Measurements from ENCODE around the gene NPL. TPM values are rescaled to one million over a fixed set of nuclear protein-coding genes. Genes with fewer than 3 reads are reported as not detected.

NPL gene
- total RNA-seq, 1 donor from 2014 or later, result 47.5 TPM

- Histone ChIP-seq H3K27me3 (ENCODE audit: control insufficient read depth in 3 of 3, insufficient read depth in 3 of 3, low read length in 3 of 3) (no peaks in the 10 kb centered on the region), H3K4me3 (ENCODE audit: low read length in 3 of 3) (no peak overlapping the region), H3K27ac (ENCODE audit: low read depth, low read length) (peak overlapping the region; percentile 1), H3K4me1 (ENCODE audit: control insufficient read depth in 3 of 3, insufficient read depth in 3 of 3, low read length in 3 of 3) (peaks cover 4 to 10% (median 8%) of the 10 kb centered on the region in 3 donors), H3K36me3 (ENCODE audit: control insufficient read depth in 3 of 3, insufficient read depth in 3 of 3, low read length in 3 of 3) (peaks cover 5 to 25% (median 5%) of the 10 kb centered on the region in 3 donors), H3K9ac (ENCODE audit: low read depth in 1 of 3, low read length in 3 of 3) (no peak overlapping the region), H3K9me3 (ENCODE audit: control insufficient read depth in 3 of 3, low read length in 3 of 3) (no peaks in the 10 kb centered on the region)
Measured at GRCh38 chr1:182791281-182792179, 2.0 kb downstream of the NPL start.

DNA sequence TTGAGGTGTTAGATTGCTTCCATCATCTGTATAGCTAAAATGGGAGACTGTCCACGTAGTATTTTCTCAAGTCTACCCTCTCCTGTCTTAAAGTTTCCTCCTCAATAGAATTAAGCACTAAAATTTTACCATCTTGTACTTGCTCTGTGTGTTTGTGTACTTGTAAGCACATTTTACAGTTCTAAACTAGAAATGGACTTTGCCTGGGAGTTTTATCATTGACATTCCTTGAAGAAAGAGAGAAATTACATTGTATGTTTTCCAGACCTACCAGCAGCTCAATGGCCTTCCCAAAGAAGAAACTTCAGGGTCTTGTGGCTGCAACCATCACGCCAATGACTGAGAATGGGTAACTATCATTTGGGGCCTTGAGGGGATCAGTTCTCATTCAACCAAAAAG, 4.5 kb downstream of the NPL start:
- peaks cover 5 to 25% (median 9%) of the 10 kb centered on the region in 3 donors for H3K36me3 ChIP-seq (ENCODE audit: control insufficient read depth in 3 of 3, insufficient read depth in 3 of 3, low read length in 3 of 3)
- no peaks in the 10 kb centered on the region for H3K9me3 ChIP-seq (ENCODE audit: control insufficient read depth in 3 of 3, low read length in 3 of 3)
- H3K27ac ChIP-seq (ENCODE audit: low read depth, low read length), result peak overlapping the region; percentile 32
- peaks cover 4 to 7% (median 5%) of the 10 kb centered on the region in 3 donors for H3K4me1 ChIP-seq (ENCODE audit: control insufficient read depth in 3 of 3, insufficient read depth in 3 of 3, low read length in 3 of 3)
- no peaks in the 10 kb centered on the region for H3K27me3 ChIP-seq (ENCODE audit: control insufficient read depth in 3 of 3, insufficient read depth in 3 of 3, low read length in 3 of 3)
- no peak overlapping the region for H3K9ac ChIP-seq (ENCODE audit: low read depth in 1 of 3, low read length in 3 of 3)
- H3K4me3 ChIP-seq (ENCODE audit: low read length in 3 of 3), result no peak overlapping the region

DNA sequence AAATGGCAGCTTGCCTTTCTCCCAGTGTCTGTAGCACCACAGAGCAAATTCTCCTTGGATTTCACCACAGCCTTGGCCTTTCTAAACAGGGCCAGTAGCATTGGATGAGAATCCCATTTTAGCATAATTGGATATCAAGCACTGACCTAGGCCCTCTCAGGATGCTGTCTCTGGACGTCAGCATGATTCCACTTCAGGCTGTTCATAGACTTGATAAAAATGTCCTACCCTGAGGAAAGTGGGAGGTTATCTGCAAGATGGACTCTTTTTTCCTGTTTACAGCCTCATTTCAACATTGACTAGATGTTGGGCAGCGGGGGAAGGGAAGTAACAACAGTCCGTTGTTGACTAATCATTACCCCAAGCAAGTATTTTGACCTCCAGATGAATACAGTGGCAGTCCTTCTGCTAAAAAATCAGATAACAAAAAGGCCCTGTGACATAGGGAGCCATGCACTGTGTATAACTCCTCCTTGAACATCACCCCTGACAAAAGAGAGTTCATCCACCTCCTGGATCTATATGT, 5.2 kb downstream of the NPL start:
- Histone ChIP-seq H3K36me3 (ENCODE audit: control insufficient read depth in 3 of 3, insufficient read depth in 3 of 3, low read length in 3 of 3) (peaks cover 5 to 25% (median 9%) of the 10 kb centered on the region in 3 donors), H3K9me3 (ENCODE audit: control insufficient read depth in 3 of 3, low read length in 3 of 3) (no peaks in the 10 kb centered on the region), H3K4me3 (ENCODE audit: low read length in 3 of 3) (no peak overlapping the region), H3K4me1 (ENCODE audit: control insufficient read depth in 3 of 3, insufficient read depth in 3 of 3, low read length in 3 of 3) (peaks cover 2 to 4% (median 3%) of the 10 kb centered on the region in 3 donors), H3K27ac (ENCODE audit: low read depth, low read length) (peak overlapping the region; percentile 32), H3K27me3 (ENCODE audit: control insufficient read depth in 3 of 3, insufficient read depth in 3 of 3, low read length in 3 of 3) (no peaks in the 10 kb centered on the region), H3K9ac (ENCODE audit: low read depth in 1 of 3, low read length in 3 of 3) (no peak overlapping the region)

- H3K27me3 ChIP-seq (ENCODE audit: control insufficient read depth in 3 of 3, insufficient read depth in 3 of 3, low read length in 3 of 3), result no peaks in the 10 kb centered on the region
- no peak overlapping the region for H3K27ac ChIP-seq (ENCODE audit: low read depth, low read length)
- H3K4me1 ChIP-seq (ENCODE audit: control insufficient read depth in 3 of 3, insufficient read depth in 3 of 3, low read length in 3 of 3), result no peaks in the 10 kb centered on the region
- no peaks in the 10 kb centered on the region for H3K9me3 ChIP-seq (ENCODE audit: control insufficient read depth in 3 of 3, low read length in 3 of 3)
- H3K36me3 ChIP-seq (ENCODE audit: control insufficient read depth in 3 of 3, insufficient read depth in 3 of 3, low read length in 3 of 3), result peaks cover 5 to 25% (median 9%) of the 10 kb centered on the region in 3 donors
- no peak overlapping the region for H3K9ac ChIP-seq (ENCODE audit: low read depth in 1 of 3, low read length in 3 of 3)
- H3K4me3 ChIP-seq (ENCODE audit: low read length in 3 of 3), result no peak overlapping the region
Measured at GRCh38 chr1:182795563-182796228, 6.1 kb downstream of the NPL start.

DNA sequence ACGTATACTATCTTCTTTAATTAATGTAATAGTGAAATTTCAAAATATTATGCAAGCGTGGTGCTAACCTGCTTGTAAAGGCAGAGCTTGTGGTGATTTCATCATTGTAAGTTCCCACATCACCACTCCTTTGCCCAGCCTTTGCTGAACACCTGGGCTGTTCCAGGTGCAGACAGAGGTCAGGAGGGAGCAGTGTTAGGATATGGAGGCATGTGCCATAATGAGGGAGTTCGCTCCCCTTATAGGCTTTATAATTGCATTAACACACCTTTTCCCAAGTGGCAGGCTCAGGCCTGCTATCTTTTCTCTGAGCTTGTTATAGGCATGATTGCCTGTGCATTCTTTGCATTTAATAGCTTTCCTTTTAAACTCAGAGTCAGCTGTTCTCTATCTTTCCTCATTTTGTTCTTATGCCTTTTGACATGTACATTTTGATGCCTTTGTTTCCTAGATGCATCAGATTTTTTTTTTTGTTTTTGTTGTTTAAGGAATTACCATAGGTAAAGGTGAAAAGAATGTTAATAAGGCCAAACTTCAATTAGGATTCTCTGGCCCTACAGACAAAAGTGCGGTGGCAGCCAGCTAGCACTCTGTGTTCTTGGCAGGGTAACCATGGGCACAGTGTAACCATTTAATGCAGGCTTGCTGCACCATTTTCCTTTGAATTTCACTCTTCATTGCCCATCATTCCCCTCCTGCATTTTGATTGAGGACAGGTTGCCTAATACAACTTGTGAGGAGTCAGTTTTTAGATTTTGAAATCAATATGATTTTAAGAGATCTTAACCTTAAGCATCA, 12.6 kb downstream of the NPL start:
- Histone ChIP-seq H3K36me3 (ENCODE audit: control insufficient read depth in 3 of 3, insufficient read depth in 3 of 3, low read length in 3 of 3) (peaks cover 7 to 18% (median 16%) of the 10 kb centered on the region in 3 donors), H3K9ac (ENCODE audit: low read depth in 1 of 3, low read length in 3 of 3) (no peak overlapping the region)

GRCh38 chr1:182803846-182804245, 14.3 kb downstream of the NPL start:
- Histone ChIP-seq H3K9ac (ENCODE audit: low read depth in 1 of 3, low read length in 3 of 3) (no peak overlapping the region), H3K4me3 (ENCODE audit: low read length in 3 of 3) (no peak overlapping the region), H3K9me3 (ENCODE audit: control insufficient read depth in 3 of 3, low read length in 3 of 3) (no peaks in the 10 kb centered on the region), H3K4me1 (ENCODE audit: control insufficient read depth in 3 of 3, insufficient read depth in 3 of 3, low read length in 3 of 3) (no peaks in the 10 kb centered on the region), H3K27ac (ENCODE audit: low read depth, low read length) (no peak overlapping the region), H3K27me3 (ENCODE audit: control insufficient read depth in 3 of 3, insufficient read depth in 3 of 3, low read length in 3 of 3) (no peaks in the 10 kb centered on the region), H3K36me3 (ENCODE audit: control insufficient read depth in 3 of 3, insufficient read depth in 3 of 3, low read length in 3 of 3) (peaks cover 7 to 19% (median 19%) of the 10 kb centered on the region in 3 donors)

More for the DNA sequence above, 12.6 kb downstream of the NPL start:
- H3K27ac ChIP-seq (ENCODE audit: low read depth, low read length), result no peak overlapping the region
- no peaks in the 10 kb centered on the region for H3K27me3 ChIP-seq (ENCODE audit: control insufficient read depth in 3 of 3, insufficient read depth in 3 of 3, low read length in 3 of 3)
- no peaks in the 10 kb centered on the region for H3K4me1 ChIP-seq (ENCODE audit: control insufficient read depth in 3 of 3, insufficient read depth in 3 of 3, low read length in 3 of 3)
- H3K4me3 ChIP-seq (ENCODE audit: low read length in 3 of 3), result no peak overlapping the region
- H3K9me3 ChIP-seq (ENCODE audit: control insufficient read depth in 3 of 3, low read length in 3 of 3), result no peaks in the 10 kb centered on the region

DNA sequence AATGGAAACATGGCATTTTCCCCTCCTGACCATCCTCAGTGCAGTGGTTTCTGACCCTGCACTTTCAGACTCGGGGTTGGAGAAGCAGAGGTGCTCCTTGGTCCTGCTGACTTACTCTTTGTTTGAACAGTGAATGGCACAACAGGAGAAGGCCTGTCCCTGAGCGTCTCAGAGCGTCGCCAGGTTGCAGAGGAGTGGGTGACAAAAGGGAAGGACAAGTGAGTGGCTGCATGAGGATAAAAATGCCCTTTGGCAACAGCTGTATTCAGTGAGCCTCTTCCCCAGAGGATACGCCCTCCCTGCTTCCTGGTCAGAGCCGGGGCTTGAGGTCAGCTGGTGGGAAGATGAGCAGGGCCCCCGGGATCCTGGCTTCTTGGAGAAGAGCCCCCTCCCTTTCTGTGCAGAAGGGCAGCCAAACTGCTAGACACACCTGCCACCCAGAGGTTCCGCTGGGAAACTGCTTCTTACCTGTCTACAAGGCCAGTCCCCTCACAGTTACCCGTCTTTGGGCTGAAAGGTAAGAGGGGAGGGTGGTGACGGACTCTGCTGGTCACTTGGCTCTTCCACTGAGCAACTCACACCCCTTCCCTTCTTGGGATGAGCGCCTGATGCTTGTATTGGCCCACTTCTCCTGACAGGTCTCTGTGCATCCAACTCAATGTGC, 16.6 kb downstream of the NPL start:
- H3K27me3 ChIP-seq (ENCODE audit: control insufficient read depth in 3 of 3, insufficient read depth in 3 of 3, low read length in 3 of 3), result no peaks in the 10 kb centered on the region
- H3K4me3 ChIP-seq (ENCODE audit: low read length in 3 of 3), result no peak overlapping the region
- H3K4me1 ChIP-seq (ENCODE audit: control insufficient read depth in 3 of 3, insufficient read depth in 3 of 3, low read length in 3 of 3), result no peaks in the 10 kb centered on the region
- H3K36me3 ChIP-seq (ENCODE audit: control insufficient read depth in 3 of 3, insufficient read depth in 3 of 3, low read length in 3 of 3), result peaks cover 7 to 19% (median 19%) of the 10 kb centered on the region in 3 donors
- H3K27ac ChIP-seq (ENCODE audit: low read depth, low read length), result no peak overlapping the region
- H3K9me3 ChIP-seq (ENCODE audit: control insufficient read depth in 3 of 3, low read length in 3 of 3), result no peaks in the 10 kb centered on the region
- H3K9ac ChIP-seq (ENCODE audit: low read depth in 1 of 3, low read length in 3 of 3), result no peak overlapping the region

DNA sequence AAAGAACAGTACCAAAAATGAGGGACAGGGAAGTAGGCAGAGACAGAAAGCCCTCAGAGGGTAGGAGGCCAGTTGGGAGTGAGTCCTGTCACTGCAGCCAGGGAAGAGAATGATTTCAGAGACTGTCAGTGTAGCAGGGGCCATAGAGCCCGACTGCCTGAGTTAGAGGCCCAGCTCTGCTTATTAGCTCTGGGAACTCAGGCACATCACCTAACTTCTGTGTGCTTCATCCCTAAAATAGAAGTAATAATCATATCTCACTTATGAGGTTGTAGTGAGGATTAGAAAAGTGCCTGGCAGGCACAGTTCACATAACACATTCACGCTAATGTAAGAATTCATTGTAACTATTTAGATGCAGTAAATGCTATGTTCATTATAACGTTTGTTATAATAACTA, 18.3 kb downstream of the NPL start:
- Histone ChIP-seq H3K27ac (ENCODE audit: low read depth, low read length) (no peak overlapping the region), H3K36me3 (ENCODE audit: control insufficient read depth in 3 of 3, insufficient read depth in 3 of 3, low read length in 3 of 3) (peaks cover 7 to 26% (median 22%) of the 10 kb centered on the region in 3 donors)

DNA sequence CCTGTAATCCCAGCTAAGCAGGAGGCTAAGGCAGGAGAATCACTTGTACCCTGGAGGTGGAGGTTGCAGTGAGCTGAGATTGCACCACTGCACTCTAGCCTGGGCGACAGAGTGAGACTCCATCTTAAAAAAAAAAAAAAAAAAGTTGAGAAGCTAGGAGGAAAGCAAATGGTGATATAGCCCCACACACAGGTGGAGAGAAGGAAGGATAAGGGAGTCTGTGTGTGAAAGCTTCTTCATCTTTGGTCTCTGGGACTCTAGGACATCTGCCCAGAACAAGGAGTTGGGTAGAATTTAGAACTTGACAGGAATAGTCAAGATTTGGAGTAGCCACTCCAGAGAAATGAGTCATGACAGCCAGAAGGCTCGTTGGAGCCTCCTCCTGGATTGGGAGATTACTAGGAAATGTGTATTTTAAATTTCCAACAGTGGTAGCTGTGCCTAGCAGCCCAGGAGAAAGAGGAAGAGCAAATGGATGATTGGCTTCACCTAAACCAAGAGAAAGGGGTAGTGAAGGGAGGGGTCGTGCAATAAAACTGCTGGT, 19.9 kb downstream of the NPL start:
- H3K36me3 ChIP-seq (ENCODE audit: control insufficient read depth in 3 of 3, insufficient read depth in 3 of 3, low read length in 3 of 3), result peaks cover 10 to 30% (median 25%) of the 10 kb centered on the region in 3 donors

More for the DNA sequence above, 18.3 kb downstream of the NPL start:
- Histone ChIP-seq H3K4me1 (ENCODE audit: control insufficient read depth in 3 of 3, insufficient read depth in 3 of 3, low read length in 3 of 3) (no peaks in the 10 kb centered on the region), H3K27me3 (ENCODE audit: control insufficient read depth in 3 of 3, insufficient read depth in 3 of 3, low read length in 3 of 3) (no peaks in the 10 kb centered on the region), H3K9me3 (ENCODE audit: control insufficient read depth in 3 of 3, low read length in 3 of 3) (no peaks in the 10 kb centered on the region), H3K4me3 (ENCODE audit: low read length in 3 of 3) (no peak overlapping the region), H3K9ac (ENCODE audit: low read depth in 1 of 3, low read length in 3 of 3) (no peak overlapping the region)

More for the DNA sequence above, 19.9 kb downstream of the NPL start:
- Histone ChIP-seq H3K4me3 (ENCODE audit: low read length in 3 of 3) (no peak overlapping the region), H3K9me3 (ENCODE audit: control insufficient read depth in 3 of 3, low read length in 3 of 3) (no peaks in the 10 kb centered on the region), H3K27ac (ENCODE audit: low read depth, low read length) (no peak overlapping the region), H3K27me3 (ENCODE audit: control insufficient read depth in 3 of 3, insufficient read depth in 3 of 3, low read length in 3 of 3) (no peaks in the 10 kb centered on the region), H3K4me1 (ENCODE audit: control insufficient read depth in 3 of 3, insufficient read depth in 3 of 3, low read length in 3 of 3) (no peaks in the 10 kb centered on the region), H3K9ac (ENCODE audit: low read depth in 1 of 3, low read length in 3 of 3) (no peak overlapping the region)
